Tongue (tissue), 2 donors: ENCODE results near the gene NUDT3. TPM values are rescaled to one million over a fixed set of nuclear protein-coding genes. Genes with fewer than 3 reads are reported as not detected.
A peak's percentile ranks its signal among the peaks of the same experiment; 100 is the strongest.
"Not testable (repeated sequence)": the region's sequence is repeated elsewhere in the genome, so short reads cannot be mapped to it uniquely, and the experiment has no call there.

ENCODE experiments used
- DNase-seq: peaks from one replicate; pipeline ENCODE4 v3.0.0-alpha.2; 2015
- total RNA-seq: library from RNA; depleted of rRNA; stranded (reverse); fragments of >200 nt; gene quantifications from one replicate; pipeline ENCODE4 v1.2.3, GENCODE V29; 2014

Gene NUDT3
- 65.0 TPM for total RNA-seq

DNA sequence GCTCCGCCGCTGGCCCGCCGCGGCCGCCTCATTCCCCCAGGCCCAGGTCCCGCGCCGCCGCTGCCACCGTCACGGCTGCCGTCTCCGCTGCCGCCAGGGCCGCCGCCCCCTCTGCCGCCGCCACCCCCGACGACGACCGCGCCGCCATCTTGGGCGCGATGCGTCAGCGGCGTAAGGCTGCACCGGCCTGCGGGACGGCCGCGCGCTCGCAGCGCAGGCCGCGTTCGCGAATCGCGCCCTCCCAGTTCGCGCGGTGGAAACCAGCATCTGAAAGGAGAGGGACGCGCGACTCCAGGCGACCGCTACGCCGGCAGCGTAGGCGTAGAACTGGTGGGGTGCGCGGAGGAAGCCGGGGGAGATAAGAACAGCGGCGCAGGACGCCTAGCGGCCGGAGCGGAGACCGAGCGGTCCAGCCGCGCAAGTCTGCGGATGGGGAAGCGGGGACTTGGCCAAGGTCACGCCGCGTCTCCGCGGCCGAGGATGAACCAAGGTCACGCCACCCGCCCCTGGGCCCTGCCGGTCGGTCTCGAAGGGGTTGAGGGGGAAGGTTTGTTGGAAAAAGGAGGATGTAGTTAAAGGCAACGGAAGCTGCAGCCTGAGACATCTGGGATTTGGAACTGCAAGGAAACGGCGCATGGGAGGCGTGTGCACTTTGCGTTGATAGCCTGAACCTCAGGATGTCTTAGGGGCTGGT is at the start of gene NUDT3:
TSS of gene NUDT3 (minus strand) at position 173 of the 694 bp plus-strand sequence. CDS start 307 bp downstream, outside the sequence.
- DNase-seq = peak; percentile 99

DNA sequence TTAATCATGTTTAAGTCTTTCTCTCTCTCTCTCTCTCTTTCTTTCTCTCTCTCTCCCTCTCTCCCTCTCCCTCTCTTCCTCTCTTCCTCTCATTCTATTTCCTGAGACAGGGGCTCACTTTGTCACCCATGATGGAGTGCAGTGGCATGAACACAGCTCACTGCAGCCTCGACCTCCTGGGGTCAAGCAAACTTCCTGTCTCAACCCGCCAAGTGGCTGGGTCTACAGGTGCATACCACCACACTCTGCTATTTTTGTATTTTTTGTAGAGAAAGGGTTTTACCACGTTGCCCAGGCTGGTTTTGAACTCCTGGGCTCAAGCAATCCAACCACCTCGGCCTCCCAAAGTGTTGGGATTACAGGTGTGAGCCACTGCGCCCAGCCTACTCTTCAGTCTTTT is 49.1 kb upstream of the NUDT3 start:
- DNase-seq = no peak

DNA sequence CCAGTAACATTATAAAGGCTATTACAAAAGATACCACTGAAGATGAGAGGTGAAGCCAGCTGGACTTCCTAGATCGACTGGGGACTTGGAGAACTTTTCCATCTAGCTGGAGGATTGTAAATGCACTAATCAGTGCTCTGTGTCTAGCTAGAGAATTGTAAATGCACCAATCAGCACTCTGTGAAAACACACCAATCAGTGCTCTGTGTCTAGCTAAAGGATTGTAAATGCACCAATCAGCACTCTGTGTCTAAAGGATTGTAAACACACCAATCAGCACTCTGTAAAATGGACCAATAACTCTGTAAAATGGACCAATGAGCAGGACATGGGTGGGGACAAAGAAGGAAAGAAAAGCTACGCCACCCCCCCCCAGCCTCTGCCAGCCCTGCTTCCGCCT is 47.0 kb upstream of the NUDT3 start:
- no peak for DNase-seq

DNA sequence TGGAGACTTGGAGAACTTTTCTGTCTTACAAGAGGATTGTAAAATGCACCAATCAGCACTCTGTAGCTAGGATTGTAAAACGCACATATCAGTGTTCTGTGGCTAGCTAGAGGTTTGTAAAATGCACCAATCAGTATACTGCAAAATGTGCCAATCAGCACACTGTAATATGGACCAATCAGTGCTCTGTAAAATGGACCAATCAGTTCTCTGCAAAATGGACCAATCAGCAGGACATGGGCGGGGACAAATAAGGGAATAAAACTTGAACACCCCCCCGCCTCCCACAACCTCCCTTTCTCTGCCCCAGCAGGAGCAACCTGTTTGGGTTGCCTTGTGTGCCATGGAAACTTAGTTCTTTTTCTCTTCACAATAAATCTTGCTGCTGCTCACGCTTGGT is 46.2 kb upstream of the NUDT3 start:
- DNase-seq = no peak

DNA sequence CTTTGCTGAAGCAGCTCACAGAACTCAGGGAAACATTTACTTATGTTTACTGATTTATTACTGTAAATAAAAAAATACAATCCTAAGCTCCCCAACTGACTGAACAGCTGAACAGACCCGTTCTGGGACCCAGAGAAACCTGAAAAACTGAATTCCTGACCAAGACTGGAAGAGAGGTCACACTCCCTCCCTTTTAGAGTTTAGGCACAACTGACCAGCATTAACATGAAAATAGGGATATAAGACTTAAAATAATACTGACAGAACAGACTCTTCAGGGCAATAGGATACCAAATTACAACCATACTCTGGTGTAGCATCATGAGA is 45.1 kb upstream of the NUDT3 start:
- DNase-seq = no peak

DNA sequence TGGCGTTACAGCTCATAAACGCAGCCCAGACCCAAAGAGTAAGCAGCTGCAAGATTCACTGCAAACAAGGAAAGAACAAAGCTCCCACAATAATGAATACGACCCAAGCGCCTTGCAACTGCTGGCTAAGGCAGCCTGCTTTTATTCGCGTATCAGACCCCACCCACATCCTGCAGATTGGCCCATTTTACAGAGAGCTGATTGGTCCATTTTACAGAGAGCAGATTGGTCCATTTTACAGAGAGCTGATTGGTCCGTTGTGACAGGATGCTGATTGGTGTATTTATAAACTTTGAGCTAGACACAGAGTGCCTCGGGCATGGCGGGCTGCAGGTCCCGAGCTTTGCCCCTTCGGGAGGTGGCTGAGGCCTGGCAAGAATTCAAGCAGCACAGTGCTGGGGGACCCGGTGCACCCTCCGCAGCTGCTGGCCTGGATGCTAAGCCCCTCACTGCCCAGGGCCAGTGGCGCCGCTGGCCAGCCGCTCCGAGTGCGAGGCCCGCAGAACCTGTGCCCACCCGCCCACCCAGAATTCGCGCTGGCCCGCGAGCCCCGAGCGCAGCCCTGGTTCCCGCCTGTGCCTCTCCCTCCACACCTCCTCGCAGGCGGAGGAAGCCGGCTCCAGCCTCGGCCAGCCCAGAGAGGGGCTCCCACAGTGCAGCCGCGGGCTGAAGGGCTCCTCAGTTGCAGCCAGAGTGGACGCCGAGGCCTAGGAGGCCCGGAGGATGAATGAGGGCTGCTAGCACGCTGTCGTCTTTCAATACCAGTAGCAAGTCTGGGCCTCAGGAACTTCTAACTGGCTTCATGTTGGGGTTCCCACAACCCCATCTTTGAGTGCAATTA is 44.6 kb upstream of the NUDT3 start:
- no peak for DNase-seq

DNA sequence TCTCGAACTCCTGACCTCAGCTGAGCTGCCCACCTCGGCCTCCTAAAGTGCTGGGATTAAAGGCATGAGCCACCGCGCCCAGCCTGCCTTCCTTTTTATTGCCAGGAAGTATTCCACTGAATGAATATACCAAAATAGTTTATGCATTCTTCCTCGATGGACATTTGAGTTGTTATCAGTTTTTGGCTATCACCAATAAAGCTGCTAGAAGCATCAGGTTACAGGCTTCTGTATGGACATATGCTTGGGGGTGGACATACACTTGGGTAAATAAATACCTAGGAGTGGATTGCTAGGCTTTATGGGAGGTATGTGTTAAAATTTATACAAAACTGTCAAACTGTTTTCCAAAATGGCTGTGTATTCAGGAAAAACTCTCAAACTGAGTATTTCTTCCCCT is 43.4 kb upstream of the NUDT3 start:
- no peak for DNase-seq

DNA sequence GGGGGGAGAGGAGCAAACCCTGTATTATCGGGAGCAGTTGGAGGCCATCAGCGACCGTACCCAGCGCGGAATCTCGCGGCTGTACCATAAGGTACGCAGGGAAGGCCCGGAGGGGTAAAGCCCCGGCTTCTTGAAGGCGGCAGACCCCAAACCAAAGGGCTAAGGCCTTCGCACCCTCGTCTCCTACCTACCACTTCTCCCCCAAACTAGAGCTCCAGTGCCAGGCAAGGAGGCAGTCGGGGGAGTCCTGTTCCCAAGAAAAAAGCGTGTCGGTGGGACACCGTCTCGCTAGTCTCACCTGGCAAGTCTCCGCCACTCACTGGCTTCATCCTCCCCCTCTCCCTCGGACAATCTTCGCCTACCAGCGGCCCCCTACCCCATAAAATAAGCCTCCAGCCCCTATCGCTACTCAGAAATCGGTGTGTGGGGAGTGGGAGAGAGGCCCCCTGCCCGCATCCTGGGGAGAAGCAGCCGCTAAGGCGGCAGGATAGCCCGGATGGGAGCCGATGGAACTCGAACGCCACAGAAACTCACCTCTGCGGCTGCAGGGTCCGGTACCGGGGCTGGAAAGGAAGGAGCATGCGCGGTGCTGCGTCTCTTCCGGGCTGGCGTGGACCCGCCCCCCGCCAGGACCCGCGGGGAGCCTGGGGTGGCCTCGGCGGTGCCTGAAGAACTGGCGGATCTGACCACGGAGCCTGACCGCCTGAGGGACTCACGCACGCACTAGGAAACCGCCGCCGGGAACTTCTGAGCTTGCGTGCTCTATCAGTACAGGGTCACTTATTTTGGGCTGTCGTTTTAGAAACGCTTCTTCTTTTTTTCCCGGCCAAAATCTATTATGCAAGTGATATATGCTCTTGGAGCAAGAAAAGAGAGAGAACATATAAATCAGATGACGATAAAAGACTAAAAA is 33.3 kb upstream of the NUDT3 start, which contains the start of gene RPS10:
TSS of gene RPS10 (minus strand) at position 572 of the 913 bp plus-strand sequence. CDS start 848 bp downstream, outside the sequence.
- DNase-seq = peak; percentile 97

DNA sequence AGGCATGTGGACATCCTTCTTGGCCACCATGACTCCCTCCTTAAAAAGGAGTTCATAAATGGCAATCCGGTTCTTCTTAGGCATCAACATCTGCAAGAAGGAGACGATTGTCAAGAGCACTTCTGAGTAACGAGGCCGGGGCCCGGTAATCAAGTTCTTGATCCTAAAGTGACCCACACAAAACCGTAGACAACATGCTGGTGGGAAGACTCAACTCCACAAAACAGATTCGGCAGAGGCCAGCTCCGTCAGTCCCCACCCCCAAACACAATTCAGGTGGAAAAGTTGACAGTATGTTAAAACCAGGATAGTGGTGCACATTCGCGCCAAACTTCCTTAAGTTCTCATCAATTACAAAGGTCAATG is 32.6 kb upstream of the NUDT3 start:
- DNase-seq = no peak

DNA sequence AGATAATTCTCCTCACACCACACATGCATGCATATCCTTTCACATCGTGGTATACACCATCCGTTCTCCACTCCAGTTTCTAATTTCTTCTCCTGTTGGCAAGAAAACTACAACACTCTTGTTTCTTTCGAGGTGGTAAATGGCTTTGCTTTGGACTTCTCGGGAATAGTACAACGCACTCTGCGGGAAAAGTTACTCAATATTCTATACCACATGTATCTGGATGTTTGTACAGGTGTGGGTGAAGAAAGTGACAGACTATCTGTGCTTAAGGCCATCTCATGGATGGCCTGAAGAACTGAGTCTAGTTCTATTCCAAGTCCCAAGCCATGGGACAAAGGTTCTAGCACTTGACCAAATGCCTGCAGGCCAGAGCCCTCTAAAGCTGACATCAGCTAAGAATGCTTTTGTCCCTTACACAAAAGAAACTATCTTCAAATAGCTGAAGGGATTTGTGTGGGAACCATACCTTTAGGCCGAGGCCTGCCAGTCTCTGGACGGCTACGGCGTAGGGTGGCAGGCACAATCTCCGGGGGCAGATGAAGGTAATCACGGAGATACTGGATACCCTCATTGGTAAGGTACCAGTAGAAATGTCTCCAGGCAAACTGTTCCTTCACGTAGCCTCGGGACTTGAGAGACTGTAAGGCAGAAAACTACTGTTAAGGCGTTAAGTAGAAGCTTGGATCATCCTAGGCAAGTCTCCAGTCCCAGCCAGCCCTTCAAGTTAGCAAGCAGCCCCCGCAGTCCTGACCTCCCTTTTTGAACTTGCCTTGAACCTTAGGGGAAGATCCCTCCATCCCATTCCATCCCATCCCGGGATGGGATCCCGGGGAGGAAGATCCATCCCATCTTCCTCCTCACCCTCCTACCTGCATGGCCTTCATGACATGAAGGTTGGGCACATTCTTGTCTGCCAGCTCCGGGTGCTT is 32.0 kb upstream of the NUDT3 start:
- DNase-seq = no peak

DNA sequence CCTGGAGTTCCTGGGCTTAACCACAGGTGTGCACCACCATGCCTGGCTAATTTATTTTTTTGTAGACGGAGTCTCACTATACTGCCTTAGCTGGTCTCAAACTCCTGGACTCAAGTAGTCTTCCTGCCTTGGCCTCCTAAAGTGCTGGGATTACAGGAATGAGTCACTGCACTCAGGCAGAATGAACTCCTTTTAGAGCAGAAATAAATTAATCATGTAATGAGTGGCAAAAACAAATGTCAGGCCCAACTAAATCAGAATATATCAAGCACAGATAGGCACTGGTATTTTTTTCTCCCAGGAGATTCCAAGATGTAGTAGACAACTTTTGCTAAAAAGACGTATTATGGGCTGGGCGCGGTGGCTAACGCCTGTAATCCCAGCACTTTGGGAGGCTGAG is 30.8 kb upstream of the NUDT3 start:
- no peak for DNase-seq

DNA sequence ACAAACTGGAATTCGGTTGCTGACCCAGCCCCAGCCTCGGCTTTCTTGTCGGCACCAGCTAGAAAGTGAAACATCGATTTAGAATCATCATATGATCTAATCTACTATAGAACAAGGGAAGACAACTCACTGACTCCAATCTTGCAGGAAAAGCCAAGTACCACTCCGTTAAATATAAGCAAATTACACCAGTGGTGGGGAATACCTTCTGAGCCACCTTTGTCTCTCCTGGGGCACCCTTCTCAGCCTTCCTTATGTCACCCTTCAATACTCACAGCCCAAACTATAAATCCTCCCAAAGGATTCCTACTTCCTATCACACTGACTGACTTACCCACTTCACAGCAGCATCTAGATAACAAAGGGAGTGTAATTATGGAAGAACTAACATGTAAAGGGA is 25.9 kb upstream of the NUDT3 start:
- DNase-seq = no peak

DNA sequence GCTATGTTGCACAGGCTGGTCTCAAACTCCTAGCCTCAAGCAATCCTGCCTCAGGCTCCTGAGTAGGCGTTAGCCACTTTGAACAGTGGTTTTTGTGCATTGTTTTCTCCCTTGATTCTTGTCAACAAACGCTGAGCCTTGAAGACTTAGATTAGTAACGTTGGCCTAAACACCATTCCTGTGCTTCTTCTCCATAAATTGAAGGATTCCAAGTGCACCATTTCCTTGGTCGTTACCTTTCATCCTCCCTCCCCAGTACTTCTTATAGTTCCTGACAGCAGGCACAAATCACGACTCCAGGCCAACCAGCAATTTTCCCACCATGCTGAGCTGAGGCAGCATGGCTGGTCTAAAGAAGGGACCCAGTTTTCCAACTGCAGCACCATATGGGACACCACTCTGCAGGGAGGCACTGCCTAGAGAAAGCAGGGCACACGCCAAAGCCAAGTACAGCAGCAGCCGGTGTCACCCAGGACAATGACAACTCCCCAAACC is 24.5 kb upstream of the NUDT3 start:
- DNase-seq = no peak

DNA sequence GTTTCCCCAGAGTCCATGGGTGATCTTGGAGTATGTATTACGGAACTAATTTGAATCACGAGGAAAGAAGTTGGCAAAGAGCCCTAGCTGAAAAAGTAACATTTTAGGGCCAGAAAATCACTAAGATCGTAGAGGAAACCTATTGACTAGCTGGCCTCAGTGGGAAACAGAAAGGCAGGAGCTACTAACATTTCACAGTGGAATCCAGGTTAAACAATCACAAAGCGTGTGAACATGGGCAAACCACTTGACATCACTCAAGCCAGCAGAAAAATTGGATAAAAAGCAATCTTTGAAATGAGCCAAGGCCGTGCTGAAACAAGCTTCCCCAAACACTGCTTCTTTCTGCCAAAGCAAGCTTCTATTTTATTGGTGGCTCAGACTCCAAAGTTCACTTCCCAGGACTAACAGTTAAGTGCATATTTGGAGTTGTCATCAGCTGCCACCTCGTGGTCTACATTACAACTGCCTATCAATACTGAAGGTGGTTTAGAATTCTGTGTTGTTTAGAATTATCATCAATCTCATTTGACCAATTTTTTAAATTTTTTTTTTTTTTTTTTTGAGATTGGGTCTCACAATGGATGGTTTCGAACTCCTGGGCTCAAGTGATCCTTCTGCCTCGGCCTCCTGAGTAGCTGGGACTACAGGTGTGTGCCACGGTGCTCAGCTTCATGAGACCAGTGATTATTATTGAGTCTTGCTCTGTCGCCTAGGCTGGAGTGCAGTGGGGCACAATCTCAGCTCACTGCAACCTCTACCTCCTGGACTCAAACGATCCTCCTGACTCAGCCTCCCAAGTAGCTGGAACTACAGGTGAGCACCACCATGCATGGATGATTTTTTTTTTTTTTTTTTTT is 22.8 kb upstream of the NUDT3 start:
- DNase-seq = peak; percentile 73

DNA sequence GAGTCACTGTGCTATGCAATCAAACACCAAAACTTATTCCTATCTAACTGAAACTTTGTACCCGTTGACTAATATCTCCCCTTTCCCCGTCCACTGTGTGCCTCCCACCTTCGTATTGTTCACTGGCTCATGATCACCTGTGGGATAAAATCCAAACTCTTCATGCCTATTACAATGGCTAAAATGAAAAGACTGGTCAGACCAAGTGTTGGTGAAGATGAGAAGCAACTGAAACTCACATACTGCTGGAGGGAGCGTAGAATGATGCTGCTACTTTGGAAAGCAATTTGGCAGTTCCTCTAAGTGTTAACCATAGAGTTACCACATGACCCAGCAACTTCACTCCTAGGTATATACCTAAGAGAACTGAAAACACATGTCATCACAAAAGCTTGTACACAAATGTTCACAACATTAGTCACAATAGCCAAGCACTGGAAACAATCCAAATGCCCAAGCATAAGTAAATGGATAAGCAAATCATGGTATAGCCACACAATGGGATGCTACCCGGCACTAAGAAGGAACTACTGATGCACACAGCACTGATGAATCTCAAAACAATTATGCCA is 20.3 kb upstream of the NUDT3 start:
- no peak for DNase-seq

DNA sequence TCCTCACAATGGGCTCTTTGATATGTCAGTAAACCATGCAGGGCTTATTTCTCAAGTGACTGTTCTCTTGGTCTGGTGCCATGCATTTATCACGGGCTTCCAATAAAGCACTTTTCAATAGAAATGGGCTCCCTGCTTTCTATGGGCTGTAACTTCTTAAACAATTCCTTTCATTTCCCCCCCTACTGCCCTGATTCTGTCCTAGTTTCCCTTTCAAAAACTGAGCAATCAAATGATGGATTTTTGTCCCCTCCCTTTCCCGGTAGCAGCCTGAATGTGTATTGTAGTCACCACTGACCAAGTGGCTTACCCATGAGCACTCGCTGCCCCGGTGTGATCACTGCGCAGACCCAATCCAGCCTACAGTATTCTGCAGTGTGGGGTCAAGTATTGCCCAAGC is 19.5 kb upstream of the NUDT3 start:
- DNase-seq = peak; percentile 37

DNA sequence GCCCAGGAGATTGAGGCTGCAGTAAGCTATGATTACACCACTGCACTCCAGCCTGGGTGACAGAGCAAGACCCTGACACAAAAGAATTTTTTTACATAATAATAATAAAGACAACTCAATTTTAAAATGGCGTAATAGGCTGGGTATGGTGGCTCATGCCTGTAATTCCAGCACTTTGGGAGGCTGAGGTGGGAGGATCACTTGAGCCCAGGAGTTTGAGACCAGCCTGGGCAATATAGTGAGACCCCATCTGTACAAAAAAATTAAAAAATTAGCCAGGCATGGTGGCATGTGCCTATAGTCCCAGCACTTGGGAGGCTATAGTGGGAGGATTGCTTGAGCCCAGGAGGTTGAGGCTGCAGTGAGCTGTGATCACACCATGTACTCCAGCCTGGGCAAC is 15.4 kb upstream of the NUDT3 start:
- DNase-seq = not testable (repeated sequence)

DNA sequence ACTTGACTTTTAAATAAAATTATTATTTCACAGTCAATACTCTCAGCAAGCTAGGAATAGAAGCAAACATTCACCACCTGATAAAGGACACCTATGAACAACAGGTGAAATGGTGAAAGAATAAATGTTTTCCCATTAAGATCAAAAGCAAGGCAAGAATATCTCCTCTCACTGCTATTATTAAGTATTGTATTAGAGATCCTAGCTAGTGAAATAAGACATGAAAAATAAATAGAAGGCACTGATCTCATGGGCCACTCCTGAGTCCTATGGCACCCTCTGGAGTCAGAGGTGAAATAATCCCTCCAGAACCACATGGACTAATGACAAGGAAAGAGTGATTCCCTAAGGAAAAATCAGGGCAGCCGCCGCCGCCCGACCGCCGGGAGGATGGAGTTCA is 4.0 kb upstream of the NUDT3 start:
- DNase-seq = no peak

DNA sequence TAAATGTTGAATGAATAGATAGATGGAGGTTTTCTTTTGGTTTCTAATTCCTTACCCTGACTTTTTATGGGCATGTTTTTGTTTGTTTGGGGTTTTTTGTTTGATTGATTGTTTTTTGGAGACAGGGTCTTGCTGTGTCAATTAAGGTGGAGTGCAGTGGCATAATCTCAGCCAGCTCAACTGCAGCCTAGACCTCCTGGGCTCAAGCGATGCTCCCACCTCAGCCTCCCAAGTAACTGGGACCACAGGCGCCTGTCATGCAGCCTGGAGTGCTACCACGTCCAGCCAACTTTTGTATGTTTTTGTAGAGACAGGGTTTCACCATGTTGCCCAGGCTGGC is 1.5 kb upstream of the NUDT3 start:
- no peak for DNase-seq
